ENCODE data around the gene GIMAP4.
"Not testable (repeated sequence)": the region's sequence is repeated elsewhere in the genome, so short reads cannot be mapped to it uniquely, and the experiment has no call there.

GIMAP4 gene

DNA sequence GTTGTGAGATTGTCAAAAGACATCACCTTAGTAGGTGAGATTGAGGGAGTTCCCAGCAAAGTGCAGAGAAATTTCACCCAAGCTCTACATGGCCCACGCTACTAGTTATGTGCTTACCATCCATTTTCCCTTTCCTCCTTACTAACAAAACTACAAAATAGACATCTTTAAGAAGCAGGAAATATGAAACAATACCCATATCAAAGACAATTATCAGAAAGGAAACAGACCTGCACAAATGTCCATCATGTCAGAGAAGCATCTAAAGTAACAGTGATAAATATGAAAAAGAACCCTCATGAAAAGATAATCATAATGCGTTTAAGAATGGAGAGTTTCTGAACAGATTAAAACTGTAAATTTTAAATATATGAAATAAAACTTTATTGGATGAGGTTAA, 28.2 kb downstream of the GIMAP4 start:
- Histone ChIP-seq H3K36me3 (replicated peaks in 1 of 2; ENCODE audit: control insufficient read depth in 2 of 2, insufficient read depth in 2 of 2, low read length in 2 of 2) (no peaks in the 10 kb centered on the region), H3K4ac (ENCODE audit: low read length) (no peak overlapping the region), H3K27ac (replicated peaks; ENCODE audit: low read length) (no peak overlapping the region), H2BK120ac (ENCODE audit: low read depth, low read length) (no peak overlapping the region), H3K4me3 (ENCODE audit: low read length in 2 of 2) (no peak overlapping the region), H3K23ac (ENCODE audit: low read depth, low read length, poor library complexity) (no peak overlapping the region), H3K18ac (ENCODE audit: low read length) (no peak overlapping the region), H3K27me3 (ENCODE audit: control insufficient read depth in 3 of 3, insufficient read depth in 3 of 3, low read depth in 1 of 3, low read length in 3 of 3) (no peaks in the 10 kb centered on the region), H2BK15ac (ENCODE audit: low read length) (no peak overlapping the region), H2BK12ac (ENCODE audit: low read length) (no peak overlapping the region), H2AK5ac (ENCODE audit: low read depth, low read length) (no peak overlapping the region), H2AFZ (ENCODE audit: low read length) (no peak overlapping the region), H3K9me3 (replicated peaks in 1 of 2; ENCODE audit: control insufficient read depth in 2 of 2, insufficient read depth in 1 of 2, low read depth in 1 of 2, low read length in 2 of 2) (no peaks in the 10 kb centered on the region), H3K79me1 (ENCODE audit: low read depth, low read length) (no peaks in the 10 kb centered on the region), H3K9ac (ENCODE audit: low read depth, low read length, poor library complexity) (no peak overlapping the region), H4K8ac (ENCODE audit: low read depth, low read length) (no peak overlapping the region), H4K91ac (ENCODE audit: low read depth, low read length, poor library complexity) (no peak overlapping the region), H2BK5ac (ENCODE audit: low read length) (no peak overlapping the region), H3K4me2 (ENCODE audit: insufficient read depth, low read length, poor library complexity, severe bottlenecking) (no peak overlapping the region), H3K14ac (ENCODE audit: low read length) (no peak overlapping the region), H3K4me1 (ENCODE audit: control insufficient read depth in 2 of 2, insufficient read depth in 1 of 2, low read depth in 1 of 2, low read length in 2 of 2) (no peaks in the 10 kb centered on the region)
- WGBS, 2 donors (ENCODE audit: extremely low coverage in 2 of 2, insufficient read length in 2 of 2, insufficient replicate concordance in 1 of 2): no CpG with 5 or more reads among the region's 2 CpGs
- no peak for DNase-seq (ENCODE audit: low spot score)

- no CpG with 5 or more reads among the region's 2 CpGs for WGBS, 2 donors (ENCODE audit: extremely low coverage in 2 of 2, insufficient read length in 2 of 2, insufficient replicate concordance in 1 of 2)
- not testable (repeated sequence) for H3K79me1 ChIP-seq (ENCODE audit: low read depth, low read length); H2BK15ac ChIP-seq (ENCODE audit: low read length)
Measured at GRCh38 chr7:150603600-150603999, 36.4 kb downstream of the GIMAP4 start.

DNA sequence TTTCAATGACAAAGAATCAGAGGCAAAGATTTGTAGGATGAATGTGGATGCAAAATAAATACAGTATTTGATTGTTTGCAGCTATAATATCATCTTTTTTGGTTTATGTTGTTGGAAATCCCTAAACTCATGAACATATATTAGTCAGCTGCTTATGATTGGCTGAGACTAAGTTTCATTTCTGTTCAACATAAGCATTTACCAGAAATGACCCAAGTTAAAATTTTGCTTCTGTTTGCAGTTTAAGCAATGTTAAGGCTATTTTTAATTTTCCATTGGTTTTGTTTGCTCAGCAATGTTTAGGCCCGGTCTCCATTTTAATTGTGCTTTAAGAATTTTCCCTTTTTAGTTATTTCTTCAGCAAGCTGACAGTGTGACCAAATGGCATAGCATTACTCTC, 43.0 kb downstream of the GIMAP4 start:
- Histone ChIP-seq H3K4ac (ENCODE audit: low read length) (no peak overlapping the region), H2BK15ac (ENCODE audit: low read length) (no peak overlapping the region), H3K79me1 (ENCODE audit: low read depth, low read length) (no peaks in the 10 kb centered on the region), H2BK120ac (ENCODE audit: low read depth, low read length) (no peak overlapping the region), H3K9me3 (replicated peaks in 1 of 2; ENCODE audit: control insufficient read depth in 2 of 2, insufficient read depth in 1 of 2, low read depth in 1 of 2, low read length in 2 of 2) (no peaks in the 10 kb centered on the region), H3K27ac (replicated peaks; ENCODE audit: low read length) (no peak overlapping the region), H4K91ac (ENCODE audit: low read depth, low read length, poor library complexity) (no peak overlapping the region), H3K36me3 (replicated peaks in 1 of 2; ENCODE audit: control insufficient read depth in 2 of 2, insufficient read depth in 2 of 2, low read length in 2 of 2) (no peaks in the 10 kb centered on the region), H3K4me2 (ENCODE audit: insufficient read depth, low read length, poor library complexity, severe bottlenecking) (no peak overlapping the region), H3K14ac (ENCODE audit: low read length) (no peak overlapping the region), H2BK5ac (ENCODE audit: low read length) (no peak overlapping the region), H2AFZ (ENCODE audit: low read length) (no peak overlapping the region), H3K27me3 (ENCODE audit: control insufficient read depth in 3 of 3, insufficient read depth in 3 of 3, low read depth in 1 of 3, low read length in 3 of 3) (no peaks in the 10 kb centered on the region), H4K8ac (ENCODE audit: low read depth, low read length) (no peak overlapping the region), H3K4me3 (ENCODE audit: low read length in 2 of 2) (no peak overlapping the region), H3K9ac (ENCODE audit: low read depth, low read length, poor library complexity) (no peak overlapping the region), H2AK5ac (ENCODE audit: low read depth, low read length) (no peak overlapping the region), H3K4me1 (ENCODE audit: control insufficient read depth in 2 of 2, insufficient read depth in 1 of 2, low read depth in 1 of 2, low read length in 2 of 2) (no peaks in the 10 kb centered on the region), H2BK12ac (ENCODE audit: low read length) (no peak overlapping the region), H3K23ac (ENCODE audit: low read depth, low read length, poor library complexity) (no peak overlapping the region), H3K18ac (ENCODE audit: low read length) (no peak overlapping the region)
- no CpG with 5 or more reads among the region's 1 CpG for WGBS, 2 donors (ENCODE audit: extremely low coverage in 2 of 2, insufficient read length in 2 of 2, insufficient replicate concordance in 1 of 2)
- no peak for DNase-seq (ENCODE audit: low spot score)

More at GRCh38 chr7:150603600-150603999, 36.4 kb downstream of the GIMAP4 start:
- not testable (repeated sequence) for H2BK5ac ChIP-seq (ENCODE audit: low read length); H3K23ac ChIP-seq (ENCODE audit: low read depth, low read length, poor library complexity); H3K27ac ChIP-seq (replicated peaks; ENCODE audit: low read length); H2AK5ac ChIP-seq (ENCODE audit: low read depth, low read length); H2AFZ ChIP-seq (ENCODE audit: low read length); H3K36me3 ChIP-seq (replicated peaks in 1 of 2; ENCODE audit: control insufficient read depth in 2 of 2, insufficient read depth in 2 of 2, low read length in 2 of 2); H3K14ac ChIP-seq (ENCODE audit: low read length); H3K9me3 ChIP-seq (replicated peaks in 1 of 2; ENCODE audit: control insufficient read depth in 2 of 2, insufficient read depth in 1 of 2, low read depth in 1 of 2, low read length in 2 of 2); H2BK120ac ChIP-seq (ENCODE audit: low read depth, low read length); DNase-seq (ENCODE audit: low spot score); H3K27me3 ChIP-seq (ENCODE audit: control insufficient read depth in 3 of 3, insufficient read depth in 3 of 3, low read depth in 1 of 3, low read length in 3 of 3); H3K4me3 ChIP-seq (ENCODE audit: low read length in 2 of 2); H3K18ac ChIP-seq (ENCODE audit: low read length); H4K91ac ChIP-seq (ENCODE audit: low read depth, low read length, poor library complexity); H2BK12ac ChIP-seq (ENCODE audit: low read length); H3K9ac ChIP-seq (ENCODE audit: low read depth, low read length, poor library complexity); H3K4ac ChIP-seq (ENCODE audit: low read length); H3K4me2 ChIP-seq (ENCODE audit: insufficient read depth, low read length, poor library complexity, severe bottlenecking); H4K8ac ChIP-seq (ENCODE audit: low read depth, low read length); H3K4me1 ChIP-seq (ENCODE audit: control insufficient read depth in 2 of 2, insufficient read depth in 1 of 2, low read depth in 1 of 2, low read length in 2 of 2)

DNA sequence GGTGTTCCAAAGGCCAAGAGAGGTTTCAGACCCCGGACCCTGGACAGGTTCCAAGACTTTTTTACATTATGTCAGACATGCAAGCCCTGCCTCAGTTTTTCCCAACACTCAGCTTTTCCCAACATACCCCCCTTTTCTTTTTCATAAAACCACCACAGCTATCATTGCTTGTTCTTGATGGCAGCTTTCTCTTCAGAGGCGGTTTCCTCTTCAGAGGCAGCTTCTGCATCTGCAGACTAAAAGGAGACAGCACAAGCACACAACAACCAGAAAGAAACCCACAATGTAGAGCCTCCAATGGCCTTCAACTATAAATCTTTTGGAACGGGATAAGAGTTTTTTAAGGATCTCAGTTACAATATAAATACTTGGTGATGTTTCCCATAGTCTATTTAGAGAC, 45.7 kb downstream of the GIMAP4 start:
- H2BK120ac ChIP-seq (ENCODE audit: low read depth, low read length): no peak overlapping the region
- no CpG with 5 or more reads among the region's 3 CpGs for WGBS, 2 donors (ENCODE audit: extremely low coverage in 2 of 2, insufficient read length in 2 of 2, insufficient replicate concordance in 1 of 2)
- no peak overlapping the region for H2BK5ac ChIP-seq (ENCODE audit: low read length)
- H3K23ac ChIP-seq (ENCODE audit: low read depth, low read length, poor library complexity): no peak overlapping the region
- H3K9ac ChIP-seq (ENCODE audit: low read depth, low read length, poor library complexity): no peak overlapping the region
- no peaks in the 10 kb centered on the region for H3K79me1 ChIP-seq (ENCODE audit: low read depth, low read length)
- H2BK15ac ChIP-seq (ENCODE audit: low read length): no peak overlapping the region
- H4K8ac ChIP-seq (ENCODE audit: low read depth, low read length): no peak overlapping the region
- no peaks in the 10 kb centered on the region for H3K4me1 ChIP-seq (ENCODE audit: control insufficient read depth in 2 of 2, insufficient read depth in 1 of 2, low read depth in 1 of 2, low read length in 2 of 2)
- no peak overlapping the region for H2AK5ac ChIP-seq (ENCODE audit: low read depth, low read length)
- H3K36me3 ChIP-seq (replicated peaks in 1 of 2; ENCODE audit: control insufficient read depth in 2 of 2, insufficient read depth in 2 of 2, low read length in 2 of 2): no peaks in the 10 kb centered on the region
- no peaks in the 10 kb centered on the region for H3K9me3 ChIP-seq (replicated peaks in 1 of 2; ENCODE audit: control insufficient read depth in 2 of 2, insufficient read depth in 1 of 2, low read depth in 1 of 2, low read length in 2 of 2)
- H3K4me3 ChIP-seq (ENCODE audit: low read length in 2 of 2): no peak overlapping the region
- no peak for DNase-seq (ENCODE audit: low spot score)
- no peak overlapping the region for H3K14ac ChIP-seq (ENCODE audit: low read length)
- H3K27me3 ChIP-seq (ENCODE audit: control insufficient read depth in 3 of 3, insufficient read depth in 3 of 3, low read depth in 1 of 3, low read length in 3 of 3): no peaks in the 10 kb centered on the region
- no peak overlapping the region for H2AFZ ChIP-seq (ENCODE audit: low read length)
- no peak overlapping the region for H4K91ac ChIP-seq (ENCODE audit: low read depth, low read length, poor library complexity)
- H3K27ac ChIP-seq (replicated peaks; ENCODE audit: low read length): no peak overlapping the region
- no peak overlapping the region for H3K18ac ChIP-seq (ENCODE audit: low read length)
- no peak overlapping the region for H3K4me2 ChIP-seq (ENCODE audit: insufficient read depth, low read length, poor library complexity, severe bottlenecking)
- no peak overlapping the region for H2BK12ac ChIP-seq (ENCODE audit: low read length)
- H3K4ac ChIP-seq (ENCODE audit: low read length): no peak overlapping the region

Data from neuronal stem cell (in vitro differentiated cells).